Measurements from ENCODE around the gene RAB7A. TPM values are rescaled to one million over a fixed set of nuclear protein-coding genes. Genes with fewer than 3 reads are reported as not detected.

The RAB7A gene
- total and polyA plus RNA-seq, 10 of the 15 experiments (the other 5 are each of a cell fraction or from before 2014, with no cell fraction given): 40.3 to 212 (median 160) TPM

- TF ChIP-seq ZBED1 (IDR thresholded peaks at IDR 0.05; ENCODE audit: borderline replicate concordance) (peak; percentile 84; the same call in 1 of the 2 replicates), MEF2B (IDR thresholded peaks at IDR 0.05; ENCODE audit: partially characterized antibody, poor library complexity, severe bottlenecking) (peak; percentile 48), SMC3 (IDR thresholded peaks at IDR 0.05; ENCODE audit: borderline replicate concordance, low read length) (no peak; the same call in 1 of the 2 replicates), CHD1 (IDR thresholded peaks at IDR 0.05; ENCODE audit: low read depth, low read length) (no peak), POLR2AphosphoS5 (IDR thresholded peaks at IDR 0.05; ENCODE audit: low read length) (no peak), FOXM1 (IDR thresholded peaks at IDR 0.05; ENCODE audit: low read depth, low read length) (peak; percentile 91), RELB (IDR thresholded peaks at IDR 0.05; ENCODE audit: low read depth) (peak; percentile 73; the same call in 1 of the 2 replicates), GATAD2B (conservative IDR thresholded peaks at IDR 0.05; ENCODE audit: low read depth) (no peak), TARDBP (IDR thresholded peaks at IDR 0.05; ENCODE audit: borderline replicate concordance) (no peak), CEBPB (IDR thresholded peaks at IDR 0.05; ENCODE audit: borderline replicate concordance in 1 of 2, low read depth in 2 of 2, low read length in 2 of 2) (no peak), ZNF24 (IDR thresholded peaks at IDR 0.05) (no peak), E4F1 (IDR thresholded peaks at IDR 0.05; ENCODE audit: borderline replicate concordance, partially characterized antibody) (no peak), ZNF592 (IDR thresholded peaks at IDR 0.05) (peak; percentile 57; the same call in 1 of the 2 replicates), SIN3A (IDR thresholded peaks at IDR 0.05; ENCODE audit: low read depth, low read length) (peak; percentile 88; the same call in 1 of the 2 replicates), HDGF (IDR thresholded peaks at IDR 0.05) (no peak), ASH2L (IDR thresholded peaks at IDR 0.05; ENCODE audit: borderline replicate concordance, low read depth) (no peak), POU2F2 (IDR thresholded peaks at IDR 0.05; ENCODE audit: borderline replicate concordance, low read depth, low read length) (peak; percentile 96; the same call in 2 of the 3 replicates), ZSCAN29 (IDR thresholded peaks at IDR 0.05) (no peak), IRF4 (IDR thresholded peaks at IDR 0.05; ENCODE audit: low read depth, low read length) (peak; percentile 80), STAT1 (conservative IDR thresholded peaks at IDR 0.05) (no peak), YY1 (IDR thresholded peaks at IDR 0.05; ENCODE audit: low read depth, low read length) (no peak), IRF3 (IDR thresholded peaks at IDR 0.05) (no peak)
Measured at GRCh38 chr3:128804017-128804810, 78.2 kb downstream of the RAB7A start (continued).

Measured in GM12878 (cell line).